HG03066 (cell line): ENCODE measurements around the gene ZNF518B.

ENCODE experiments used
- ATAC-seq: cut with Tn5 transposase; IDR thresholded peaks from one replicate; pipeline ENCODE4 v1.9.1; 2021; ENCODE audit warnings: low read depth; ENCODE audit not compliant: unreplicated experiment

Gene ZNF518B

GRCh38 chr4:10457255-10457801 lies at the start of gene ZNF518B:
Gene ZNF518B, minus strand, starts transcription at chr4:10457426. Its CDS starts 11,098 bp downstream, at chr4:10446328.
- peak; percentile 80 for ATAC-seq

GRCh38 chr4:10506077-10506476 lies 48.9 kb upstream of the ZNF518B start:
- no peak for ATAC-seq

- no peak for ATAC-seq
These were observed 47.4 kb upstream of the ZNF518B start for GRCh38 chr4:10504570-10505179.

GRCh38 chr4:10502717-10503116 lies 45.5 kb upstream of the ZNF518B start:
- no peak for ATAC-seq

GRCh38 chr4:10500776-10501175 lies 43.5 kb upstream of the ZNF518B start:
- ATAC-seq, result no peak

GRCh38 chr4:10496200-10496599 lies 39.0 kb upstream of the ZNF518B start:
- no peak for ATAC-seq

- no peak for ATAC-seq
These were observed 38.4 kb upstream of the ZNF518B start for GRCh38 chr4:10495651-10496050.

- ATAC-seq, result no peak
These were observed 35.2 kb upstream of the ZNF518B start for GRCh38 chr4:10492464-10492863.

- ATAC-seq, result no peak
These were observed 34.2 kb upstream of the ZNF518B start for GRCh38 chr4:10491401-10491800.

GRCh38 chr4:10490996-10491395 lies 33.8 kb upstream of the ZNF518B start:
- ATAC-seq, result no peak

GRCh38 chr4:10482913-10483312 lies 25.7 kb upstream of the ZNF518B start:
- no peak for ATAC-seq

GRCh38 chr4:10480616-10481015 lies 23.4 kb upstream of the ZNF518B start:
- no peak for ATAC-seq

GRCh38 chr4:10478621-10479020 lies 21.4 kb upstream of the ZNF518B start:
- ATAC-seq, result no peak

- no peak for ATAC-seq
These were observed 13.3 kb upstream of the ZNF518B start for GRCh38 chr4:10470505-10470904.

- ATAC-seq, result no peak
These were observed 8.9 kb upstream of the ZNF518B start for GRCh38 chr4:10466161-10466560.

GRCh38 chr4:10462876-10463275 lies 5.7 kb upstream of the ZNF518B start:
- ATAC-seq, result no peak

GRCh38 chr4:10461850-10462400 lies 4.7 kb upstream of the ZNF518B start:
- no peak for ATAC-seq

GRCh38 chr4:10461091-10461849 lies 4.0 kb upstream of the ZNF518B start:
- ATAC-seq, result peak; percentile 59

GRCh38 chr4:10460313-10461047 lies 3.3 kb upstream of the ZNF518B start:
- ATAC-seq, result no peak

- ATAC-seq, result no peak
These were observed 2.1 kb upstream of the ZNF518B start for GRCh38 chr4:10459305-10459704.

GRCh38 chr4:10458177-10458576 lies 951 bp upstream of the ZNF518B start:
- ATAC-seq, result no peak
